ENCODE data around the gene PEPD.
A peak's percentile ranks its signal among the peaks of the same experiment; 100 is the strongest.

PEPD gene

DNA sequence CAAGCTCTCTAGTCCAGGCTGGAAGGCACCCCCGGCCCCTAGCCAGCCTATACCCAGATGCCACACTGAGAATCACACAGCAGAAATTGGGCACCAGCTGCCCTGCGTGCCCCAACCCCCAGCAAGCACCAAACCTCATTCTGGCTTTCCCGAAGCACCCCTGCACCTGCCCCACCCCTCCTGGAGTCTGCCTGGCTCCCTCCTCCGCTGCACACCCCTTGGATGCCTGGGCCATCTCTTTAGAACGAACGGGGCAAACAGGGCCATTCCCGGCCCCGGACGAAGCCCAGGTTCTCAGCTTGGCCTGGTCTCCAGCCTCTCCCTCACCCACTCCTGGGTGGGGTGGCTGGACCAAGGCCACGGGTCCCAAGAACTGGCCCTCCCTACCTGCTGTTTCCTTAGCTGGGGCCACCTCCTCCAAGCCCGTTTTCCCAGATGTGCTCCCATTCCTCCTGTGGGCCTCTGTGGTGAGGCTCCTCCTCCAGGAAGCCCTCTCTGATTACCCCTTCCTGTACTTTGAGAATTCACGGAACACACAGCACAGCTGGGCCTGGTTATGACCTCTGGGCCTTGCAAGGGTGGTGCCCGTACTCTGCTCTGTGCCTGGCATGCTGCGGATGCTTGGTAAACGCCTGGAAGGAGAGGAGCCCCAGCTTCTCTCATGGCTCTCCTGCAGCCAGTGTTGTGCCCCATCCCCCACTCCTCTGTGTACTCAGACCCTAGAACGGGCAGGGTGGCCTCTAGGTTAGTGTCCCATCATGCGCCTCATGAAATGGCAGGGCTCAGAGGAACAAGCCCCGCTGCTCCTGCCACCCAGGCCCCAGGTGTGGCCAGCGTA, 126.6 kb downstream of the PEPD start:
- Histone ChIP-seq H3K36me3 (replicated peaks in 1 of 2; ENCODE audit: control insufficient read depth in 2 of 2, insufficient read depth in 2 of 2, low read length in 2 of 2) (peaks cover 0 to 4% of the 10 kb centered on the region in 2 donors), H3K14ac (ENCODE audit: low read length) (peak overlapping the region; percentile 56), H2BK15ac (ENCODE audit: low read length) (no peak overlapping the region), H2BK12ac (ENCODE audit: low read length) (peak overlapping the region; percentile 41), H3K4me3 (ENCODE audit: low read length in 2 of 2) (no peak overlapping the region), H3K27ac (replicated peaks; ENCODE audit: low read length) (no peak overlapping the region), H3K9ac (ENCODE audit: low read depth, low read length, poor library complexity) (no peak overlapping the region), H3K27me3 (ENCODE audit: control insufficient read depth in 3 of 3, insufficient read depth in 3 of 3, low read depth in 1 of 3, low read length in 3 of 3) (no peaks in the 10 kb centered on the region), H3K9me3 (replicated peaks in 1 of 2; ENCODE audit: control insufficient read depth in 2 of 2, insufficient read depth in 1 of 2, low read depth in 1 of 2, low read length in 2 of 2) (no peaks in the 10 kb centered on the region), H4K8ac (ENCODE audit: low read depth, low read length) (no peak overlapping the region), H2AFZ (ENCODE audit: low read length) (no peak overlapping the region), H2AK5ac (ENCODE audit: low read depth, low read length) (peak overlapping the region; percentile 81), H3K79me1 (ENCODE audit: low read depth, low read length) (peaks cover 18% of the 10 kb centered on the region), H3K4me1 (ENCODE audit: control insufficient read depth in 2 of 2, insufficient read depth in 1 of 2, low read depth in 1 of 2, low read length in 2 of 2) (peaks cover 7 to 19% of the 10 kb centered on the region in 2 donors), H2BK5ac (ENCODE audit: low read length) (no peak overlapping the region), H3K4ac (ENCODE audit: low read length) (no peak overlapping the region), H4K91ac (ENCODE audit: low read depth, low read length, poor library complexity) (no peak overlapping the region), H3K18ac (ENCODE audit: low read length) (no peak overlapping the region), H2BK120ac (ENCODE audit: low read depth, low read length) (no peak overlapping the region), H3K4me2 (ENCODE audit: insufficient read depth, low read length, poor library complexity, severe bottlenecking) (no peak overlapping the region), H3K23ac (ENCODE audit: low read depth, low read length, poor library complexity) (peak overlapping the region; percentile 65)
- no peak for DNase-seq (ENCODE audit: low spot score)
- no CpG with 5 or more reads among the region's 19 CpGs for WGBS, 2 donors (ENCODE audit: extremely low coverage in 2 of 2, insufficient read length in 2 of 2, insufficient replicate concordance in 1 of 2)

DNA sequence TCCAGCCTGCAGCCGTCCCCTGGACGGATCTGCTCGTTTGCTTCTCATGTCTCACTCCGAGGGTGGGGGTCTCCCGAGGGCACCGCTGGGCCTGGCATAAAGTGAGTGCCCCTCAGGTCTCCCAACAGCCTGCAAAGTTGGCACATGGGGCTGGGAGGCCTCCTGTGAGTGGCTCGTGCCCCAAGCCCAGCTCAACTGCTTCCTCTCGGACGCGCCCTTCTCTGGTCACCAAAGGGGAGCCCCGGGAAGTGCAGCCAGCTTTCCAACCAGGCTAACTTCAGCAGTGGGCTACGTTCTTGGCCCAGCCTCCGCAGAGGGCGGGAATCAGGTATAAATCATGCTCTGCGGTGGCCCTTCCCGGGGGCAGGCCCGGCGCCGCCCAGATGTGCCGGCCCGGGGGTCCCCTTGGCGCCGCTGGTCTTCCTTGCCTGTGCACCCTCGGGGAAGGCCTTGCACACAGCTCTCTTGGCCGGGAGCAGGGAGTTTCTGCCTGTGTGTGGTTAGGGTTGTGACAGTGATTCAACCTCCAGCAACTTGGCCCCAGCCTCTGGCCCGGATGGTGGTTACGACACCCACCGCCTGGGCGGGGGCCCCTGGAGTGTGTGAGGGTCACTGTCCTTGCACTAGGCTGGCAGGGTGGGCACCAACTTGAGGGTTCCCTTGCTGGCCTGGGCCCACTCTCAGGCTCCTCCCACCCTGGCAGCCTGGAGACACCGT, 127.4 kb downstream of the PEPD start:
- Histone ChIP-seq H3K27me3 (ENCODE audit: control insufficient read depth in 3 of 3, insufficient read depth in 3 of 3, low read depth in 1 of 3, low read length in 3 of 3) (no peaks in the 10 kb centered on the region), H3K14ac (ENCODE audit: low read length) (peak overlapping the region; percentile 56), H3K23ac (ENCODE audit: low read depth, low read length, poor library complexity) (peak overlapping the region; percentile 65), H2BK12ac (ENCODE audit: low read length) (no peak overlapping the region), H2BK120ac (ENCODE audit: low read depth, low read length) (peak overlapping the region; percentile 47), H3K18ac (ENCODE audit: low read length) (peak overlapping the region; percentile 38), H3K9me3 (replicated peaks in 1 of 2; ENCODE audit: control insufficient read depth in 2 of 2, insufficient read depth in 1 of 2, low read depth in 1 of 2, low read length in 2 of 2) (no peaks in the 10 kb centered on the region), H3K4ac (ENCODE audit: low read length) (no peak overlapping the region), H3K4me1 (ENCODE audit: control insufficient read depth in 2 of 2, insufficient read depth in 1 of 2, low read depth in 1 of 2, low read length in 2 of 2) (peaks cover 7 to 21% of the 10 kb centered on the region in 2 donors), H4K8ac (ENCODE audit: low read depth, low read length) (no peak overlapping the region), H2BK5ac (ENCODE audit: low read length) (no peak overlapping the region), H4K91ac (ENCODE audit: low read depth, low read length, poor library complexity) (no peak overlapping the region), H3K4me2 (ENCODE audit: insufficient read depth, low read length, poor library complexity, severe bottlenecking) (no peak overlapping the region), H3K79me1 (ENCODE audit: low read depth, low read length) (peaks cover 19% of the 10 kb centered on the region), H3K4me3 (ENCODE audit: low read length in 2 of 2) (no peak overlapping the region), H2AFZ (ENCODE audit: low read length) (no peak overlapping the region), H2BK15ac (ENCODE audit: low read length) (no peak overlapping the region), H3K27ac (replicated peaks; ENCODE audit: low read length) (no peak overlapping the region), H2AK5ac (ENCODE audit: low read depth, low read length) (no peak overlapping the region), H3K9ac (ENCODE audit: low read depth, low read length, poor library complexity) (no peak overlapping the region), H3K36me3 (replicated peaks in 1 of 2; ENCODE audit: control insufficient read depth in 2 of 2, insufficient read depth in 2 of 2, low read length in 2 of 2) (peaks cover 0 to 4% of the 10 kb centered on the region in 2 donors)
- no peak for DNase-seq (ENCODE audit: low spot score)
- no CpG with 5 or more reads among the region's 30 CpGs for WGBS, 2 donors (ENCODE audit: extremely low coverage in 2 of 2, insufficient read length in 2 of 2, insufficient replicate concordance in 1 of 2)

DNA sequence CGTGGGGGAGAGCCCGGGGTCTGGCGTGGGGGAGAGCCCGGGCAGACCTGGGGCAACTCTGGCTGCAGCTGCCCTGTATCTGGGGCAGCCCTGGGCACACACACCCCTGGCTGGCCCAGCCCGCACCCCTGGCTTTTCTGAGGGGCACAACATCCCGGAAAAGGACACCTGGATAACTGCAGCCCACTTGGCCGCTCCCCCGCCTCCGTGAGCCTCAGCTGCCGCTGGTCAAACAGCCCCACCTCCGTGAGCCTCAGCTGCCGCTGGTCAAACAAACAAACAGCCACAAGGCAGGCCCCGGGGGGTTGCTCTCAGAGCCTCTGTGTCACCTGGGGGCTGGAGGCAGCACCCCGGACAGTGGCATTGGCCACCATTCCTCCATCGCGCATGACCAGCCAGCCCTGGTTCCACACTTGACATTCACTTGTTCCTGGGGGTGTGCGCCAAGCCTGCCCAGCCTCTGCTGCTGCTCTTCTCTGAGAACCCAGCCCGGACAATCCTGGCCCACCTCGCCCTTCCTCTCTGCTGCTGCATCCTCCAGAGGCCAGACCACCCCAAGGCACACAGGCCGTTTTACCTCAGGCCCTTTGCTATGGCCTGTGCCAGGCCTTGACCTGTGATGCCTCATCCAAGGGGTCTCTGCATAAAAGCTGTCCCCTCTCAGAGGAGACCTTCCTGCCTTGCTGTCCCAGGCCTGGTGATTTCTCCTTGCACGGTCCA, 128.1 kb downstream of the PEPD start:
- Histone ChIP-seq H3K14ac (ENCODE audit: low read length) (peak overlapping the region; percentile 56), H2AFZ (ENCODE audit: low read length) (no peak overlapping the region), H3K9ac (ENCODE audit: low read depth, low read length, poor library complexity) (peak overlapping the region; percentile 44), H3K4ac (ENCODE audit: low read length) (no peak overlapping the region), H2AK5ac (ENCODE audit: low read depth, low read length) (no peak overlapping the region), H3K4me2 (ENCODE audit: insufficient read depth, low read length, poor library complexity, severe bottlenecking) (no peak overlapping the region), H3K23ac (ENCODE audit: low read depth, low read length, poor library complexity) (peak overlapping the region; percentile 55), H3K27me3 (ENCODE audit: control insufficient read depth in 3 of 3, insufficient read depth in 3 of 3, low read depth in 1 of 3, low read length in 3 of 3) (no peaks in the 10 kb centered on the region), H2BK5ac (ENCODE audit: low read length) (no peak overlapping the region), H3K4me3 (ENCODE audit: low read length in 2 of 2) (no peak overlapping the region), H2BK15ac (ENCODE audit: low read length) (no peak overlapping the region), H2BK12ac (ENCODE audit: low read length) (peak overlapping the region; percentile 22), H3K36me3 (replicated peaks in 1 of 2; ENCODE audit: control insufficient read depth in 2 of 2, insufficient read depth in 2 of 2, low read length in 2 of 2) (peaks cover 0 to 4% of the 10 kb centered on the region in 2 donors), H2BK120ac (ENCODE audit: low read depth, low read length) (peak overlapping the region; percentile 47), H3K27ac (replicated peaks; ENCODE audit: low read length) (no peak overlapping the region), H3K18ac (ENCODE audit: low read length) (peak overlapping the region; percentile 85), H3K4me1 (ENCODE audit: control insufficient read depth in 2 of 2, insufficient read depth in 1 of 2, low read depth in 1 of 2, low read length in 2 of 2) (peaks cover 7 to 21% of the 10 kb centered on the region in 2 donors), H4K8ac (ENCODE audit: low read depth, low read length) (no peak overlapping the region), H3K9me3 (replicated peaks in 1 of 2; ENCODE audit: control insufficient read depth in 2 of 2, insufficient read depth in 1 of 2, low read depth in 1 of 2, low read length in 2 of 2) (no peaks in the 10 kb centered on the region), H4K91ac (ENCODE audit: low read depth, low read length, poor library complexity) (no peak overlapping the region), H3K79me1 (ENCODE audit: low read depth, low read length) (peaks cover 24% of the 10 kb centered on the region)
- no peak for DNase-seq (ENCODE audit: low spot score)
- WGBS, 2 donors (ENCODE audit: extremely low coverage in 2 of 2, insufficient read length in 2 of 2, insufficient replicate concordance in 1 of 2), result no CpG with 5 or more reads among the region's 21 CpGs

Measured in neuronal stem cell (in vitro differentiated cells).